HG02938 (cell line): ENCODE results near the gene MAP2.

Experiments
- ATAC-seq: cut with Tn5 transposase; IDR thresholded peaks from one replicate; pipeline ENCODE4 v1.9.1; 2021; ENCODE audit warnings: mild to moderate bottlenecking, moderate library complexity; ENCODE audit not compliant: unreplicated experiment

Gene MAP2

DNA sequence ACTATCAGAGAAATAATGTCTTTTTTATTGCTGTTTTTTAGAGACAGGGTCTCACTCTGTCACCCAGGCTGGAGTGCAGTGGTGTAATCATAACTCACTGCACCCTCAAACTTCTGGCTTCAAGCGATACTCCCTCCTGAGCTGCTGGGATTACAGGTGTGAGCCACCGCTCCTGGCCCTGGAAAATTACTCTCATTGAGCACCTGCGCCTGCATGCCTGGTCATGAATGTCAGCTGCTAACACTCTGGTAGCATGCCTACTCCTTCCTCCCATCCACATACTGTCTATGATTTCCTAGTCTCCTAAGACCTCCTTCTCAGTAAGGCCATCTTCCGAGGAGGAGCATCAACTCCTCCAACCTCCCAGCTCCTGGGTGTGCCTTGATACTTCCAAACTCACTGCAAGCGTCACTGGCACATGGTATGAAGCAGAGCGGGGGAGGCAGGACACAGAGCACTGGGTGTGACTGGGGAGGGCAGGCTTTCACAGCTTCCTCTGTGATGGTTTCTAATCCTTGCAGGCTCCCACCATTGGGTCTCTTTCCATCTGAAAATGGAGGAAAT lies 1.6 kb upstream of the MAP2 start:
- no peak for ATAC-seq

DNA sequence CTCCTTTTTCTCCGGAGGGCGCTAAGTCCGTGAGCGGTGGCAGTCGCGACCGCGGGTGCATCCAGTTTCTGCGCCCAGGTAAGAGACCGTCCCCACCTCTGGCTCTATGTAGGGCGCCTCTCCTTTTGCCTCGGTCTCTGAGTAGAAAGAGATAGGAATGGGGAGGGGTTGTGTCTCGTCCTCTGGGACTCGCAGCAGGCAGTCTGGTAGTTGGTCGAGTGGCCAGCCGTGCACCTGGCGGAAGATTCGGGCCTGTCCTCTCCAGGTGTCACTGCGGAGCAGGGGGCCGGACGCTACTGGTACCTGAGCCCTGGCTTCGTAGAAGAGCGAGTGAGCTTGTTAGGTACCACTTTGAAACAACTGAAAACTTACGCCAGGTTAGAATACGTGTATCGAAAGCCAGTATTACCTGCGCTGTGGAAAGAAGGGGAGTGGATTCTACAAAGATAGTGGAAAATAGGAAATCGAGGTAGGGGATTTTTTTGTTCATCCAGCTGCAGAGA lies 403 bp downstream of the MAP2 start:
- peak; percentile 16 for ATAC-seq

DNA sequence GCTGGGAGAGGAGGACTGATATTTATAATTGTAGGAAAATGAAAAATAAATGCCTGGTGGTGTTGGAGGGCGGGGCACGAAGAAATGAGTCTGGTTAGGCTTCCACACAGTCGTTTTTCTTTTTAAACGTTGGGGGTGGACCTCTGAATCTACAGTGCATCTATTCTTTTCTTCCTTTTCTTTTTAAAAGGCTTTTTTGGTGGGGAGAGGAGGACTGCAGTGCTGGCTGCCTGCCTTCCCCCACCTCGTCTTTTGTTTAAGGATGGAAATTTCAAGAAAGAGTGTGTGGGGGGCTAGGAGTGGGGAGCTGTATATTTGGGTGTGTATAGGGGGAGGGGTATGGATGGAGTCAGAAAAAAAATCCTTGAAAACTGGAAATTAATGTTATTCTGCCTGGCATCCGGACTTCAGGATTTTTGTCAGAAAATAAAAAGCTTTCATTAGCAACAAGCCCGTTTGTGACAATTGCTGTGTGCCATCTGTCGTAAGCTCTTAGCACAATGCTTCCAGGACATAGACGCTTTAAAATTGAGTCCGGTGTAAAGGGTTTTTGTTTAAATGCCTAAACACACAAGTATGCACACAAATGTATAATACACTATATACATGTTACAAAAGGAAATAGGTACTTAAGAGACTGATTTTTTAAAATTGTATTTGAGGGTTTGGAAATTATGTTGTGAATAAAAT lies 1.1 kb downstream of the MAP2 start:
- no peak for ATAC-seq

DNA sequence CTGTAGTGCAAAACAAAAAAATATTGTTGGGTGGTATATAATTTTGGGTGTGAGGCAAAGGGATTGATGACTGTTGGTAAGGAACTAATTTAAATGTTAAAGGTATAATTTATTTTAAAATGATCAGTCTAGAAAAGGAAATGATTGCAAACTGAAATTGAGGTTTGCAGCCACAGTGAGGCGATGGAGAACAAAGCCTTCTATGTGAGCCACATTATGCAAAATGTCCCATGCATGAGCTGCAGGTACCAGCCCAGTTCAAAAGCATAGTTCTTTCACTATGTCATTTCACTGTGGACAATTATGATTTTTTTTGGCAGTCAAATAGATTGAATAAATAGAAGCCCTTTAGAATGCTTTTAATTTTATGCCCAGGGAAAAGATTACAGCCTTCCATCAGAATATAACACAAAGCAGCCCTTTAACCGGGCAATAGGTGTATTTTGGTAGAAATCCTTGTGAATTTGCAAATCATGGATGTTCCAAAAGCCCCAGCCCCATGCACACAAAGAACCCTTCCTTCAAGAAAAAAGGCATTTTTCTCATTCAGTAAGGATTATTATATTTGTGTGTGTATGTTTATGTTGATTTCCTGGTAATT lies 1.7 kb downstream of the MAP2 start:
- ATAC-seq = peak; percentile 47

DNA sequence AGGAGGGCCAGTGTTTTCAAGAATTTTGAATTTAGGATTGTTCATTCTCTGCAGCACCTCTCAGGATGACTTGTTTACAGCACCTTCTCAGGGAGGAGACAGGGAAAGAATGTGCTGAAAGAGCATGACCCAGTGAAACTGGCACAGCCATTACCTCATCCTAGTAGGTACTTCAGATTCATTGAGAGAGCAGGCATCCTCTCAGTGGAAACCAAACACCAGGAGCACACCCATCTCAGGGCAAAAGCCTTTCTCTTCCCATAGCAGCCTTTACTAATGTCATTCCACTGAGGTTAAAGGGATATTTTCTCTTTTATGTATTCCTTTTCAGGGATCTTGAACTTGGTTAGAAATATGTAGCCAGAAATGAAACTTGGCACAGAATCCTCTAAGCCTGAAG lies 2.6 kb downstream of the MAP2 start:
- no peak for ATAC-seq

DNA sequence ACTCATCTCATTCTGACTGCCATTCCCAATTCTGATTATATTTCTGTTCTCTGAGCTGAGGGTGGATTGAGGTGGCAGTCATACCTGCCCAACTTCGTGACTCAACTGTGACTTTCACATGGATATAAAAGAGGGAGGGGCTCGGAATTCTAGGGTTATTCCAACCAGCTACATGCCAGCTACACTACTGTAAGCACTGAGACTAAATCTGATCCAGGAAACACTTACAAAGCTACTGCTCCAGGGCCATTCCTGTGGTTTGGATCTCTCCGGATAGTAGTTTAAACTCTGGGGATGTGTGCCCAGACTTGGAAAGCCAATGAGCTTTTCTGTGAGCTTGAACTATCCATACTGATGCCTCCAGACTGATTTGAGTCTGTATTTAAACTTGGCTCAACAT lies 7.9 kb downstream of the MAP2 start:
- no peak for ATAC-seq

DNA sequence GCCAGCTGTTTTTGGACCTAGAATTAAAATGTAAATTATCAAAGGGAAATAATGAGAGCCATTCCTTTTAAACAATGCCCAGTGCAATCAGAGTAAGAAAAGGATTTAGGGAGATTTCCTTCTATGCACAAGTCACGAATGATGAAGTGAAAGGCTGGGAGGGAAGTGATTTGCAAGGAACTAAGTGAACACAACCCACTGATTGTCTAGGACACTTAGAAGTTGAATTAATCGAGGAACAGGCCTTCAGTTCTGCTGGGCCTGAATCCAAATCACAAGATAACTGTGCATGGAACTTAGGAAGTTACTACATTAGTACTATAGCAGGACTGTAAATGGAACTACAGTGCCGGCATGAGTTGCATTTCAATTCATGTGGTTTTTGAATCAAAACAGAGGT lies 17.7 kb downstream of the MAP2 start:
- ATAC-seq = no peak

DNA sequence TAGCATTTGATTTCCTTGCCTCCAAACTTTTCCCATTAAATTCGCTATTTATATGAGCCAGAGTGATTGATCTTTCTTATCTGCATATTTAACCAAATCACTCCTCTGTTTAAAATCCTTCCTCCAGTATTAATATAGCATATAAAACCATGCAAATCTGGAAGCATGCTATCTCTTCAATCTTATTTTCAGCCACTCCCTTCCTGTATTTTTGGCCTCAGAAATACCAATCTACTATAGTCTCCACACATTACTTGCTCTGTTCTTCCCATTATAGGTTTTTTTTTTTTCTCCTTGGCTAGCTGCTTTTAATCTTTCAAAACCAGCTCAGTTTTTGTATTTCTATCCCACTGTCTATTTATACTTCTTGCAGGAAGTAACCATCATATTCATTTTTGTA lies 19.1 kb downstream of the MAP2 start:
- no peak for ATAC-seq

DNA sequence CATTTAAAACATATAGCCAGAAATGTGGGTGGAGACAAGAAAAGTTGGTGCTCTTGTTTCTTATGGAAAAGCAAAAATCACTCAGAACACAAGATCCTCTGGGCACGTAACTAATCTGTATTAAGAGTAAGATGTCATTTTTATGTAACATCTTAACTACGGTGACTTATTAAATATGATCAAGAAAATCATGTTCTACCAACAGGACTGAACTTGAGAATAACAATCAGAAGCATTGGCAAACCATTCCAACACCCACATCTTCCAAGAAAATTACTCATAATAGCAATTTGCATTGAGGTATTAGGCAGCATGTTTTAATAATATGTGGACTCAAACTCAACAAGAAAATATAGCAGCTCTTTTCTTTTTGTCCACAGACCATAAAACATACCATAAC lies 21.6 kb downstream of the MAP2 start:
- ATAC-seq = no peak

DNA sequence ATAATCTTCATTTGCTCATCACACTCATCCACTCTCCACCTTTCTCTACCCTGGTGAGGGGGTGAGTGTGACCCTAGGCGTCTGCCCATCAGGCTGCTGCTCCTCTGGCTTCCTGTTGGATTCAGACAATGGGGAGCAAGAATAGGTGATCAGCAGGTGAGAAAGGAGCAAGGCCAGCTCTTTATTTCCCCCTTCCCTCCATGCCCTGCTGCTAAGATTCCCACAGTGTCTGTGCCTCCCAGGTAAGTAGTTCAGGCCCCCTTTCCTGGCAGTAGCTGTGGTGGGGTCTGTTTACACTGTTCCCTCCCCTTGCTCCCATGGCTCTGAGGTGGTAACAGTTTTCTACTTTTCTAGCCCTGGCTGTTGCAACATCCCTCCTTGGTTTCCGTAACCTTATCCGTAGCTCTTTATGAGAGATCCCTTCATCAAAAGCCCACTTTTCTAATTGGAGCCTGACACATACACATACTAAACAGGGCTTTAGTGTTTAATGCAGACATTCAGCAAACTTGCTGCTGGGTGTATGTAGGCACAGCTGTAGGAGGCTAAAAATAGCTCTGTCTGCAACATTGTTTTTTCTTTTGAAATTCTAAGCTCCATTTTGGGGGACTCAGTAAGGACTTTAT lies 27.5 kb downstream of the MAP2 start:
- ATAC-seq = no peak

DNA sequence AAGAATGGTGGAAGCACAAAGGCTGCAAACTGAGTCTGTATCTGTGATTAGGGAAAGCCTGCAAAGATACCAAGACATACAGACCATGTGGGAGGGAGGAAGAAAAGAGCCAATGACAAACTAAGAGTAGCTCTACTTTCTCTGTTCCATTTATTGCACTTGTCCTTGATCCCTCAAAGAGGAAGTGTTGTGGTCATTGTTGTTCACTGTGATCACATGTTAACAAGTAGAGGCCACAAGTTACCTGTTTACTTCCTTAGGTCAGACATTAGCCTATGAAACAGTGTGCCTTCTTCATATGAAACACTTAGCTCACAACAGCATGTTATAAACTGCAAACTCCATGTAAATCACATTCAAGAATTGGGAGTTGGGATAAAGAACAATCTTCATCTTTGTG lies 32.6 kb downstream of the MAP2 start:
- ATAC-seq = no peak

DNA sequence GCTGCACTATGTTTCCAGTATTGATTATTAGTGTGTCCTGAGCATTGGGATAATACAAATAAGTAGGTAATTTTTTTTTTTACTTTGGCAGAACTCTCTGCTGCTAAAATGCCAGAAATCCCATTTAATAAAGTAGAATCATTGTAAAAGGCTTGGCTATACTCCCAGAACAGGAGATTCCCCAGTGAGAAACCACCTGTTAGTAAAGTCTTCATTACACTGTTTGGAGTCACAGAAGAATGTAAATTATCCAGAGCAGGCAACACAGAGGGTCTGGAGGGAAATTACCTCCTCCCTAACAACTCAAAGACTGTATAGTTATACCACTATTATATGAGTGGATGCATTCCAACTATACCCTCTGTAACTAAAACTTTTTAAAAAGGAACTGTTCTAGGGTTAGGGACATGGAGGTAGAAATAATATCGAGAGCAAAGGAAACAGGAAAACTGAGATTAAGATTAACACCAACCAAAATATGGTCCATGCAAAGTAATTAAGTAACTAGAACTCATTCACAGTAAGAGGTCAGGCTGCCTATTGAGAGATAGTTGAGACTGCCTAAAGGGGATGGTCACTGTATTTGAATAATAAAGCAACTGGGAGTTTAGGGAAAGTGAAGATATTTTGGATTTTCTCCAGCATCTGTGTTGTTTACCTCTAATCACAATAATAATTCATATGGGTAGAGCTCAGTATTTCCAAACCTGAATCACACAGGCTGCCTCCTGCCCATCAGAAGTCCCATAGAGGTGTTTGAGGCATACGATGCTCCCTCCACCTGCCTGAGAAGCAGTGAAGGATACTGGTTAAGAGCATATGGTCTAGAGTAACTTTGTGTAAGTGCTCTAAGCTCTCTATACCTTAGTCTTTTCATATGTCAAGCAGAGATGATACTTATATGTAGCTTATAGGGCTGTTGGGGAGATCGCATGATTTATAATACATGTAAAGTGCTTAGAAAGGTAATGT lies 34.4 kb downstream of the MAP2 start:
- no peak for ATAC-seq

DNA sequence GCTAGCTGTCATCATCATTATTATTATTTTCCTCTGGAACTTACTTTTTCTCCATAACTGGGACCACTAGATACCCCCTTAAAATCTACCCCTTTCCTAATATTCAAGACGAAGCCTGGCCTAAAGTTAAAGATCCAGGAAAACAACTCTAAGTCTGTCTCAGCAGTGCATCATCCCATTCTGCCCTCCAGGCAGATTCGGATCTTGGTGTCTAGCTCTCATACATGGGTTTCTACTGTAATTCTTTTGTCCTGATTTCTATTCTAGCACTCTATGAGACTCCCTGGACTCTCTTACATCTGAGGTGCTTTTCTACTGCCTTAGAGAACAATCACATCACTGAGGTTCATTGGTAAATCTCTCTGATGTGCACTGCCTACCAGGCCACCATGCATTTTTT lies 35.5 kb downstream of the MAP2 start:
- no peak for ATAC-seq

DNA sequence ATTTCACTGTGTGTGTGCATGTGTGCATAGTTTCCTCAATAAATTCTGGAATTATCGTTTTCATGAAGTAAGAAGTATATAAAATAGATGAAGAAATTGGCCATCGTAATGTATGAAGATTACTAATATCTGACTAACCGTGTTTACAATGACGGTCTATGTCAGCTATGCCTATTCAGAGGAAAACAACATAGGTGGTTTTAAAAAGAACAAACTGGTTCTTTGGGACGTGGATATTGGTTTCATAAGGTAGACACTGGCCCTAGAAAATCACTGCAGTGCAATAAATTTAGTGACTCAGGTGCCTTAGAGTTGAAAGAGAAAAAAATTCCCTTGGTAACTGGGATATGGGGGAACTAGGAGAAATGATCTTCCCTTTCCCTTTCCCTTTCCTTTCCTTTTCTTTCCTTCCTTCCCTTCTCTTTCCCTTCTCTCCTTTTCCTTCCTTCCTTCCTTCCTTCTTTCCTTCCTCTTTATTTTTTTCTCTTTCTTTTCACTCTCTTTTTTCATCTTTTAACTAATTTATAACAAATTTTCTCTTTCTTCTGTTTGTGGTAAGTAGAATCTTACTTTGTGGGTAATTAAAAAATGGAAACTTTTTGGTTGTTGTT lies 36.4 kb downstream of the MAP2 start:
- no peak for ATAC-seq

DNA sequence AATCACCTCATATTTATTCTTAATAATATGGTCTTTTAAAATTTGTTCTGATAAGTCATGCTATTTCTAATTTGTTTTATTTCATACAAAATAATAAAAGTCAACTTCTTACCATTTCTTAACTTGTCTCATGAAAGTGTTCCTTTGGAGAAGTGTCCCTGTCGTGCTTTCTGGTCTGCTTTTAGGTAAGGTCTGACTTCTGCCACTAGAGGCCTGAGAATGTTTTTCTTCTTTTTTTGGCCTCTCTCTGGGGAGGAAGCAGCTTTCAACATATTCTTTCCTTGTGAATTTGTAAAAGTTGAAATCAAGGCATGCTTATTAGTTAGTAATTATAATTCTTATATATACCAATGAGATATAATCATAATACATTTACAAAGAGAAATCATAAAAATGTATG lies 39.4 kb downstream of the MAP2 start:
- ATAC-seq = peak; percentile 54

DNA sequence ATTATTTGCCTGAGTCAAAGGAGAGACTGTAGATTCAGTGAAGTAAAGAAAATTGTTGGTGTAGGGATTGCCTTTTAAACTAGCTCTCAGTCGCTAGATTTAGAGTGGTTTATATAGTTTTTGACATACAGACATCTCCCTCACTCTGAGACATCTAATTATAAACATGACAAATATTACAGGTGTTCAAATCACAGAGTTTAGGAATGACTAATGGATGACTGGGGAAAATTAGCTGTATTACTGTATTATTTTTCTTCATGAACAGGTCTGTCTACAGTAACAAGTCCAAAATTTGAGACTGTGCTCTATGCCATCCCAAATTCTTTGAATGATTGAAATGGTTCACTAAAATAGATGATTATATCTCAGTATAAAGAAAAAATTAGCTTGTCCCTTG lies 40.0 kb downstream of the MAP2 start:
- no peak for ATAC-seq

DNA sequence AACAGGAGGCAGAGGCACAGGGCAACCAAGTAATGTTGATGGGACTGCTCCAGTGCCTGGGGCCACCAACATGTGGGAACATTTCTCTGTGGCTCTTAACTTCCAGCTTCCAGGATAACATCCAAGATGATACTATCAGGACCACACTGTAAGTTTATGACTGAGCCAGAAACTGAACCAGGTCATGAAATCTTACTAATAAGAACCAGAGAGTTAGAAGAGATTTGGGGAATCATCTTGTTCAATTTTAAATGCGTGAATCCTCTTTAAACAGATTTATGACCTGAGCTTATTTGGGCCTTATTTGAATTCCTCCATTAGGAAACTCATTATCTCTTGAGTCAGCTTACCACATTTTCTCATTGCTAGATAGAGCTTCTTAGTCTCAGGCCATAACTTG lies 45.0 kb downstream of the MAP2 start:
- no peak for ATAC-seq

DNA sequence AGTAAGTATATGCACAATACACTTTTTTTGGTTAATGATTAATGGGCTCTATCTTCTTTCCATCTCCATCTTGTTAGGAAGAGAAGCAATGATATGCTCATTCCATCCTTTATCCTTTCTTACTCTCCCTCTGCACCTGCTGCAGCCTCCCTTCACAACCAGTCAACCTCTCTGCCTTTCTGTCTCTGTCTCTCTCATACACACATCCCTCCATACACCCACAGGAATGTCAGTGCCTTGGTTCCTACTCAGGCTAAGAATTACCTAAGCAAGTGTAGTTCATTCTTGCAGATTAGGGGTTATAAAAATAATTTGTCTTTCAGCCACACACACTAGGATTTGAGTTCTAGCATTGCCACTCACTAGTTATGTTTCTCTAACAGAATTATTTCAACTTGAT lies 45.6 kb downstream of the MAP2 start:
- no peak for ATAC-seq

DNA sequence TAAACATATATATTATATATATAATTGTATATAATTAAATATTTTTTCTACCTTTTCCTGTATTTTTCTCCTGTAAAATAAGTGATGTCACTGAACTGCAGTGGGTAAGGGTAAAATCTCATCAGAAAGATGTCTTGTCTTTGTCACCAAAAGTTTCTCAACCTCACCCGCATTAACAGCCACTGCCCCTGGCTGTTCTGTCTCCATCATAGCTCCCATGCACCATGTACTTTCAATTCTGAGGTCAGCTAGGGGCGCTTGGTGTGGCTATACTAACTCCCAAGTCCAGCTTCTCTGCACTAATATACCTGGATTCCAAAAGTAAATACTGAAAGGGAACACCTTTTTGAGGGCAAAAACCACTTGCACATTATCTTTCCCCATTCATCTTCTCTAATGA lies 46.6 kb downstream of the MAP2 start:
- ATAC-seq = no peak

DNA sequence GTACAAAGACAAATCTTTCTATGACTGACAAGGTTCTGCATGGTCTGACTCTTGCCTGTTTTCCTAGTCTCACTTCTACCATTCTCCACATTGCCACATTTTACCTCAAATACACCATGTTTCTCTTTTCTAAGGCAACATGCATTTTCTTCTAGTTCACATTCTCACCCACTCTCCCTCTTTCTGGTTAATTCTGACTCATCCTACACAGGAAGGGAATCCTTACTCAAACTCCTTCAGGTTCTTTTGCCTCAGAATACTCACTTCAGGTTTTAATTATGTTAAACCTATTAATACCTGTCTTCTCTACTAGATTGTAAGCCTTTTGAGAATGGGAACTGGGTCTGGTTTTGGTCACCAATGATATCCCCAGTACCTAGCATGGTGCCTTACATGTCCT lies 47.2 kb downstream of the MAP2 start:
- ATAC-seq = no peak
